ENCODE data around the gene ERICH6B.
"Not testable (repeated sequence)": the region's sequence is repeated elsewhere in the genome, so short reads cannot be mapped to it uniquely, and the experiment has no call there.

The ERICH6B gene

GRCh38 chr13:45615501-45616101 lies at the start of gene ERICH6B:
Gene ERICH6B (minus strand): TSS chr13:45615739. CDS start chr13:45597005, 18,734 bp downstream.
- DNase-seq, result no peak

GRCh38 chr13:45662903-45663302 lies 47.4 kb upstream of the ERICH6B start:
- not testable (repeated sequence) for DNase-seq

- DNase-seq, result no peak
These were observed 46.6 kb upstream of the ERICH6B start for GRCh38 chr13:45662162-45662561.

GRCh38 chr13:45660458-45660857 lies 44.9 kb upstream of the ERICH6B start:
- DNase-seq, result not testable (repeated sequence)

- DNase-seq, result no peak
These were observed 44.0 kb upstream of the ERICH6B start for GRCh38 chr13:45659536-45659935.

GRCh38 chr13:45658586-45659235 lies 43.2 kb upstream of the ERICH6B start:
- DNase-seq, result no peak

GRCh38 chr13:45654633-45655349 lies 39.3 kb upstream of the ERICH6B start:
- no peak for DNase-seq

- not testable (repeated sequence) for DNase-seq
These were observed 29.7 kb upstream of the ERICH6B start for GRCh38 chr13:45645263-45645662.

GRCh38 chr13:45642159-45642558 lies 26.6 kb upstream of the ERICH6B start:
- not testable (repeated sequence) for DNase-seq

- DNase-seq, result not testable (repeated sequence)
These were observed 19.8 kb upstream of the ERICH6B start for GRCh38 chr13:45635291-45635690.

- DNase-seq, result no peak
These were observed 15.3 kb upstream of the ERICH6B start for GRCh38 chr13:45630791-45631190.

GRCh38 chr13:45629940-45630339 lies 14.4 kb upstream of the ERICH6B start:
- no peak for DNase-seq

- no peak for DNase-seq
These were observed 12.6 kb upstream of the ERICH6B start for GRCh38 chr13:45628094-45628493.

- no peak for DNase-seq
These were observed 12.1 kb upstream of the ERICH6B start for GRCh38 chr13:45627656-45628055.

- DNase-seq, result no peak
These were observed 11.3 kb upstream of the ERICH6B start for GRCh38 chr13:45626731-45627374.

- no peak for DNase-seq
These were observed 8.1 kb upstream of the ERICH6B start for GRCh38 chr13:45623516-45624090.

GRCh38 chr13:45621950-45622349 lies 6.4 kb upstream of the ERICH6B start:
- no peak for DNase-seq

GRCh38 chr13:45607931-45608330 lies 7.6 kb downstream of the ERICH6B start:
- DNase-seq, result no peak

- no peak for DNase-seq
These were observed 10.6 kb downstream of the ERICH6B start for GRCh38 chr13:45604892-45605291.

- DNase-seq, result no peak
These were observed 12.2 kb downstream of the ERICH6B start for GRCh38 chr13:45603338-45603737.

GRCh38 chr13:45602183-45603170 lies 13.1 kb downstream of the ERICH6B start:
- DNase-seq, result no peak

GRCh38 chr13:45601680-45602079 lies 13.9 kb downstream of the ERICH6B start:
- no peak for DNase-seq

All from GF-D8 (cell line).